HEK293 (cell line): Measurements from ENCODE around the gene SAE1.
A peak's percentile ranks its signal among the peaks of the same experiment; 100 is the strongest.

Source experiments
- CTCF ChIA-PET: fragments of 350-600 bp; formaldehyde crosslinking; extraction: SDS; loops from one replicate; lab custom pipeline; 2021; ENCODE audit warnings: antibody characterized with exemption; lab: Yijun Ruan, JAX
- POLR2A ChIA-PET: fragments of 300-600 bp; formaldehyde crosslinking; extraction: SDS; loops from one replicate; lab custom pipeline; 2020; ENCODE audit warnings: antibody characterized with exemption, inconsistent platforms; lab: Yijun Ruan, JAX
- H3K27ac ChIP-seq: fragments of 200-500 bp; sonication (Bioruptor generic); 2 replicates; pipeline ENCODE4 v1.5.1; 2014; ENCODE audit warnings: low read depth, low read length, control low read depth, inconsistent platforms; ENCODE audit errors: extremely low read depth
- H3K36me3 ChIP-seq, 2 experiments: fragments of 200-500 bp in 1 of 2; sonication (Bioruptor generic) in 1 of 2; 1 replicate in 1 of 2; 2 replicates in 1 of 2; pipeline ENCODE4 v1.5.1; 2014 to 2017; ENCODE audit warnings: inconsistent platforms in 2 of 2, low read length in 2 of 2; ENCODE audit not compliant: control insufficient read depth in 2 of 2, insufficient read depth in 1 of 2
- H3K4me1 ChIP-seq: fragments of 200-500 bp; sonication (Bioruptor generic); 2 replicates; pipeline ENCODE4 v1.5.1; 2014; ENCODE audit warnings: mild to moderate bottlenecking, low read length, inconsistent platforms; ENCODE audit not compliant: control insufficient read depth, insufficient read depth
- H3K4me3 ChIP-seq: 2 replicates; pipeline ENCODE4 v1.5.1; 2011; ENCODE audit warnings: low read depth, mild to moderate bottlenecking, control low read depth, low read length, moderate library complexity
- H3K9me3 ChIP-seq: fragments of 200-500 bp; sonication (Bioruptor generic); 2 replicates; pipeline ENCODE4 v1.5.1; 2014; ENCODE audit warnings: low read depth, low read length, inconsistent platforms; ENCODE audit not compliant: control insufficient read depth, insufficient read depth
- FEZF1 ChIP-seq: fragments of 450-650 bp; formaldehyde crosslinking; IDR thresholded peaks from 2 replicates; pipeline ENCODE4 v1.5.1; 2016; ENCODE audit warnings: missing biosample characterization, missing genetic modification characterization
- GLIS1 ChIP-seq: fragments of 450-650 bp; formaldehyde crosslinking; IDR thresholded peaks from 2 replicates; pipeline ENCODE4 v1.5.1; 2016; ENCODE audit warnings: missing biosample characterization, missing genetic modification characterization
- HOXD13 ChIP-seq: sonication (generic); formaldehyde crosslinking; IDR thresholded peaks from 2 replicates; pipeline ENCODE4 v1.8.0; 2022; ENCODE audit warnings: missing genetic modification reagents, borderline replicate concordance
- KLF1 ChIP-seq: fragments of 450-650 bp; formaldehyde crosslinking; IDR thresholded peaks from 2 replicates; pipeline ENCODE4 v1.5.1; 2016; ENCODE audit warnings: missing biosample characterization, missing genetic modification characterization
- KLF10 ChIP-seq: fragments of 450-650 bp; IDR thresholded peaks from 2 replicates; pipeline ENCODE4 v1.5.1; 2018; ENCODE audit warnings: missing biosample characterization, mild to moderate bottlenecking, missing genetic modification characterization
- KLF8 ChIP-seq: fragments of 450-650 bp; formaldehyde crosslinking; IDR thresholded peaks from 2 replicates; pipeline ENCODE4 v1.5.1; 2016; ENCODE audit warnings: missing biosample characterization, missing genetic modification characterization
- MZF1 ChIP-seq: fragments of 450-650 bp; formaldehyde crosslinking; IDR thresholded peaks from 2 replicates; pipeline ENCODE4 v1.5.1; 2017; ENCODE audit warnings: missing biosample characterization, missing genetic modification characterization, borderline replicate concordance
- RBAK ChIP-seq: fragments of 450-650 bp; formaldehyde crosslinking; IDR thresholded peaks from 2 replicates; pipeline ENCODE4 v1.5.1; 2016; ENCODE audit warnings: missing biosample characterization, missing genetic modification characterization
- SP3 ChIP-seq: fragments of 450-650 bp; formaldehyde crosslinking; IDR thresholded peaks from 2 replicates; pipeline ENCODE4 v1.5.1; 2016; ENCODE audit warnings: missing biosample characterization, missing genetic modification characterization
- ZBTB1 ChIP-seq: fragments of 450-650 bp; formaldehyde crosslinking; IDR thresholded peaks from 2 replicates; pipeline ENCODE4 v1.5.1; 2016; ENCODE audit warnings: missing biosample characterization, missing genetic modification characterization
- ZBTB44 ChIP-seq: fragments of 450-650 bp; IDR thresholded peaks from 2 replicates; pipeline ENCODE4 v1.5.1; 2018; ENCODE audit warnings: missing biosample characterization, mild to moderate bottlenecking, missing genetic modification characterization
- ZNF133 ChIP-seq: fragments of 450-650 bp; formaldehyde crosslinking; IDR thresholded peaks from 2 replicates; pipeline ENCODE4 v1.5.1; 2016; ENCODE audit warnings: missing biosample characterization, missing genetic modification characterization
- ZNF138 ChIP-seq: fragments of 450-650 bp; formaldehyde crosslinking; IDR thresholded peaks from 2 replicates; pipeline ENCODE4 v1.5.1; 2016; ENCODE audit warnings: missing biosample characterization, missing genetic modification characterization, borderline replicate concordance
- ZNF2 ChIP-seq: fragments of 450-650 bp; formaldehyde crosslinking; IDR thresholded peaks from 2 replicates; pipeline ENCODE4 v1.5.1; 2016; ENCODE audit warnings: missing biosample characterization, missing genetic modification characterization
- ZNF544 ChIP-seq: fragments of 450-650 bp; formaldehyde crosslinking; IDR thresholded peaks from 2 replicates; pipeline ENCODE4 v1.5.0; 2017; ENCODE audit warnings: missing biosample characterization, missing genetic modification characterization
- ZNF610 ChIP-seq: fragments of 450-650 bp; formaldehyde crosslinking; IDR thresholded peaks from 2 replicates; pipeline ENCODE4 v1.5.1; 2016; ENCODE audit warnings: missing biosample characterization, missing genetic modification characterization, borderline replicate concordance
- ZNF629 ChIP-seq: fragments of 450-650 bp; formaldehyde crosslinking; IDR thresholded peaks from 2 replicates; pipeline ENCODE4 v1.5.1; 2017; ENCODE audit warnings: missing biosample characterization, missing genetic modification characterization
- ZNF639 ChIP-seq: fragments of 450-650 bp; formaldehyde crosslinking; IDR thresholded peaks from 2 replicates; pipeline ENCODE4 v1.5.1; 2016; ENCODE audit warnings: missing biosample characterization, missing genetic modification characterization
- TF ChIP-seq, protein P1 (sequence below): fragments of 450-650 bp; formaldehyde crosslinking; IDR thresholded peaks from 2 replicates; pipeline ENCODE4 v1.5.1; 2016; ENCODE audit warnings: missing biosample characterization, missing genetic modification characterization
- TF ChIP-seq, protein P2 (sequence below): fragments of 450-650 bp; formaldehyde crosslinking; IDR thresholded peaks from 2 replicates; pipeline ENCODE4 v1.5.1; 2016; ENCODE audit warnings: missing biosample characterization, missing genetic modification characterization
- TF ChIP-seq, protein P3 (sequence below): IDR thresholded peaks from 2 replicates; pipeline ENCODE4 v1.6.1; 2011; ENCODE audit warnings: mild to moderate bottlenecking, low read depth, low read length, borderline replicate concordance
- TF ChIP-seq, protein P4 (sequence below): fragments of 450-650 bp; IDR thresholded peaks from 2 replicates; pipeline ENCODE4 v1.5.1; 2018; ENCODE audit warnings: missing biosample characterization, missing genetic modification characterization
- TF ChIP-seq, protein P5 (sequence below): fragments of 450-650 bp; formaldehyde crosslinking; IDR thresholded peaks from 2 replicates; pipeline ENCODE4 v1.5.1; 2017; ENCODE audit warnings: missing biosample characterization, mild to moderate bottlenecking, missing genetic modification characterization, moderate library complexity

Gene SAE1

DNA sequence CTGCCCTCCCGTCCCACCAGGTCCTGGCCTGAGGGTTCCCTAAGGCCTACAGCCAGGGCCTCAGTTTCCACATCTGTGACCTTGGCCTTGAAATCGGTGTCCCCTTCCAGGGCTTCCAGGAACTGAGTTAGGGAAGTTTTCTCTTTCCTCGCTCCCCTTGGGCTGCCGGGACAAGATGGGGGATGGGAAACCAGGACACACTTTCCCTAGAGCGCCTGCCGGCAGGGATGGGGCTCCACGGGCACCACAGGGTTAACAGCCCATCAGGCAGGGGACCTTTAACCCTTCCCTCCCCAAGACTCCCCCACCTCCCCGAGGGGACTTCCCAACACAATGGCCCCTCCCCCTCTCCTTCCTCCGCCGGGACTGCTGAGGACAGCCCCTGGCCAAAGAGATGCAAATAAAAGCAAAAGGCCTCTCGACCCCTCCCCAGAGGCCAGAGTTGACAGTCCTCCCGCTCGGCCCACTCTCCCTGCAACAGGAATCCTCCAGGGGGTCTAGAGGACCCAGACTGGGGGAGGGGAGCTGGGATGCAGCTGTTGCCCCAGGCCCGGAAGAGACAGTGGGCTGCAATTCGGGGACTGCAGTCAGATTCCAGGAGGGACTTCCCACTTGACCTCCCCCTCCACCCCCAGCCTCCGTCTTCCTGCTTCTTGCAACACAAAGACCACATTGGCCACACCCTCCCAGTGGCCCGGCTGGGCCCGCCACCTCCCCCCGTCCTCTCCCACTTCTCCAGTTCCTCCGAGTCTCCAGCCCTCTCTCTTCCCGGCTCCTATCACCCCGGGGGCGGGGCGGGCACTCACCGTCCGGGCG is 96.9 kb downstream of the SAE1 start:
- ChIA-PET CTCF (interaction anchor here (1.1 to 7.6 kb wide), 3 partner anchors 13 to 19 kb away, joined by 5 to 86 read pairs (median 56); no protein-coding TSS in a partner anchor), POLR2A (interaction anchor here (0.6 to 6.8 kb wide), 11 partner anchors 16 to 1498 kb away, joined by 3 to 112 read pairs (median 7); partner anchors contain the start of genes CCDC9 and INAFM1)
- Histone ChIP-seq H3K4me3 (peak overlapping the region; percentile 91), H3K27ac (peak overlapping the region; percentile 92), H3K4me1 (peaks cover 29% of the 10 kb centered on the region), H3K9me3 (no peaks in the 10 kb centered on the region), H3K36me3 (peaks cover 11 to 14% of the 10 kb centered on the region in 2 experiments; a peak in 2 of 3 replicates)
- TF ChIP-seq ZNF629 (tag by site-specific recombination): peak; percentile 60
- TF ChIP-seq FEZF1: peak; percentile 38
- no peak for TF ChIP-seq ZBTB1 (tag by site-specific recombination)
- TF ChIP-seq ZNF138 (tag by site-specific recombination): no peak
- TF ChIP-seq, protein P1, sequence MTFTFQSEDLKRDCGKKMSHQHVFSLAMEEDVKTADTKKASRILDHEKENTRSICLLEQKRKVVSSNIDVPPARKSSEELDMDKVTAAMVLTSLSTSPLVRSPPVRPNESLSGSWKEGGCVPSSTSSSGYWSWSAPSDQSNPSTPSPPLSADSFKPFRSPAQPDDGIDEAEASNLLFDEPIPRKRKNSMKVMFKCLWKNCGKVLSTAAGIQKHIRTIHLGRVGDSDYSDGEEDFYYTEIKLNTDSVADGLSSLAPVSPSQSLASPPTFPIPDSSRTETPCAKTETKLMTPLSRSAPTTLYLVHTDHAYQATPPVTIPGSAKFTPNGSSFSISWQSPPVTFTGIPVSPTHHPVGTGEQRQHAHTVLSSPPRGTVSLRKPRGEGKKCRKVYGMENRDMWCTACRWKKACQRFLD (tag by site-specific recombination): no peak
- peak; percentile 86 for TF ChIP-seq KLF8
- peak; percentile 67 for TF ChIP-seq KLF10
- TF ChIP-seq, protein P2, sequence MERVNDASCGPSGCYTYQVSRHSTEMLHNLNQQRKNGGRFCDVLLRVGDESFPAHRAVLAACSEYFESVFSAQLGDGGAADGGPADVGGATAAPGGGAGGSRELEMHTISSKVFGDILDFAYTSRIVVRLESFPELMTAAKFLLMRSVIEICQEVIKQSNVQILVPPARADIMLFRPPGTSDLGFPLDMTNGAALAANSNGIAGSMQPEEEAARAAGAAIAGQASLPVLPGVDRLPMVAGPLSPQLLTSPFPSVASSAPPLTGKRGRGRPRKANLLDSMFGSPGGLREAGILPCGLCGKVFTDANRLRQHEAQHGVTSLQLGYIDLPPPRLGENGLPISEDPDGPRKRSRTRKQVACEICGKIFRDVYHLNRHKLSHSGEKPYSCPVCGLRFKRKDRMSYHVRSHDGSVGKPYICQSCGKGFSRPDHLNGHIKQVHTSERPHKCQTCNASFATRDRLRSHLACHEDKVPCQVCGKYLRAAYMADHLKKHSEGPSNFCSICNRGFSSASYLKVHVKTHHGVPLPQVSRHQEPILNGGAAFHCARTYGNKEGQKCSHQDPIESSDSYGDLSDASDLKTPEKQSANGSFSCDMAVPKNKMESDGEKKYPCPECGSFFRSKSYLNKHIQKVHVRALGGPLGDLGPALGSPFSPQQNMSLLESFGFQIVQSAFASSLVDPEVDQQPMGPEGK (tag by site-specific recombination): peak; percentile 95
- peak; percentile 86 for TF ChIP-seq SP3 (tag by site-specific recombination)
- peak; percentile 71; the same call in 1 of the 2 replicates for TF ChIP-seq ZNF639
- TF ChIP-seq ZNF544: no peak
- TF ChIP-seq MZF1: peak; percentile 39; the same call in 1 of the 2 replicates
- peak; percentile 90 for TF ChIP-seq KLF1
- TF ChIP-seq ZNF610: 0 out of 2 replicates have a peak, but pooled peaks have one; percentile 29
- no peak for TF ChIP-seq HOXD13 (CRISPR knock-in tag)
- TF ChIP-seq ZNF133 (tag by site-specific recombination): no peak
- no peak for TF ChIP-seq RBAK (tag by site-specific recombination)
- TF ChIP-seq, protein P3, sequence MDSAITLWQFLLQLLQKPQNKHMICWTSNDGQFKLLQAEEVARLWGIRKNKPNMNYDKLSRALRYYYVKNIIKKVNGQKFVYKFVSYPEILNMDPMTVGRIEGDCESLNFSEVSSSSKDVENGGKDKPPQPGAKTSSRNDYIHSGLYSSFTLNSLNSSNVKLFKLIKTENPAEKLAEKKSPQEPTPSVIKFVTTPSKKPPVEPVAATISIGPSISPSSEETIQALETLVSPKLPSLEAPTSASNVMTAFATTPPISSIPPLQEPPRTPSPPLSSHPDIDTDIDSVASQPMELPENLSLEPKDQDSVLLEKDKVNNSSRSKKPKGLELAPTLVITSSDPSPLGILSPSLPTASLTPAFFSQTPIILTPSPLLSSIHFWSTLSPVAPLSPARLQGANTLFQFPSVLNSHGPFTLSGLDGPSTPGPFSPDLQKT: no peak
- peak; percentile 77 for TF ChIP-seq ZBTB44 (tag by site-specific recombination)
- TF ChIP-seq GLIS1 (tag by site-specific recombination): peak; percentile 60
- TF ChIP-seq, protein P4, sequence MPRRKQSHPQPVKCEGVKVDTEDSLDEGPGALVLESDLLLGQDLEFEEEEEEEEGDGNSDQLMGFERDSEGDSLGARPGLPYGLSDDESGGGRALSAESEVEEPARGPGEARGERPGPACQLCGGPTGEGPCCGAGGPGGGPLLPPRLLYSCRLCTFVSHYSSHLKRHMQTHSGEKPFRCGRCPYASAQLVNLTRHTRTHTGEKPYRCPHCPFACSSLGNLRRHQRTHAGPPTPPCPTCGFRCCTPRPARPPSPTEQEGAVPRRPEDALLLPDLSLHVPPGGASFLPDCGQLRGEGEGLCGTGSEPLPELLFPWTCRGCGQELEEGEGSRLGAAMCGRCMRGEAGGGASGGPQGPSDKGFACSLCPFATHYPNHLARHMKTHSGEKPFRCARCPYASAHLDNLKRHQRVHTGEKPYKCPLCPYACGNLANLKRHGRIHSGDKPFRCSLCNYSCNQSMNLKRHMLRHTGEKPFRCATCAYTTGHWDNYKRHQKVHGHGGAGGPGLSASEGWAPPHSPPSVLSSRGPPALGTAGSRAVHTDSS (tag by site-specific recombination): no peak
- TF ChIP-seq, protein P5, sequence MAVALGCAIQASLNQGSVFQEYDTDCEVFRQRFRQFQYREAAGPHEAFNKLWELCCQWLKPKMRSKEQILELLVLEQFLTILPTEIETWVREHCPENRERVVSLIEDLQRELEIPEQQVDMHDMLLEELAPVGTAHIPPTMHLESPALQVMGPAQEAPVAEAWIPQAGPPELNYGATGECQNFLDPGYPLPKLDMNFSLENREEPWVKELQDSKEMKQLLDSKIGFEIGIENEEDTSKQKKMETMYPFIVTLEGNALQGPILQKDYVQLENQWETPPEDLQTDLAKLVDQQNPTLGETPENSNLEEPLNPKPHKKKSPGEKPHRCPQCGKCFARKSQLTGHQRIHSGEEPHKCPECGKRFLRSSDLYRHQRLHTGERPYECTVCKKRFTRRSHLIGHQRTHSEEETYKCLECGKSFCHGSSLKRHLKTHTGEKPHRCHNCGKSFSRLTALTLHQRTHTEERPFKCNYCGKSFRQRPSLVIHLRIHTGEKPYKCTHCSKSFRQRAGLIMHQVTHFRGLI: no peak
- TF ChIP-seq ZNF2: no peak; the same call in 1 of the 2 replicates
